IMR-90 (cell line): ENCODE results near the gene AAR2. TPM values are rescaled to one million over a fixed set of nuclear protein-coding genes. Genes with fewer than 3 reads are reported as not detected.

ENCODE experiments used
- ATAC-seq: fragments of 200-7000 bp; cut with Tn5 transposase; 2 replicates; pipeline ENCODE4 v1.9.1; 2020; ENCODE audit warnings: low read depth, mild to moderate bottlenecking, moderate library complexity
- BruUV-seq: library from RNA; stranded (reverse); fragments of 400-500 nt; replicated peaks from 2 replicates; lab custom pipeline; 2021; lab: Mats Ljungman, UMichigan
- CTCF ChIA-PET: fragments of 300-600 bp; formaldehyde crosslinking; extraction: SDS; loops from one replicate; lab custom pipeline; 2021; ENCODE audit warnings: antibody characterized with exemption; lab: Yijun Ruan, JAX
- POLR2A ChIA-PET: fragments of 300-600 bp; sonication (Branson Sonifier 250); formaldehyde crosslinking; loops from one replicate; lab custom pipeline; 2022; ENCODE audit warnings: antibody characterized with exemption; ENCODE audit not compliant: unreplicated experiment; lab: Charles Lee
- DNase-seq: peaks from one replicate; pipeline ENCODE4 v3.0.0; 2013
- H2AFZ ChIP-seq: replicated peaks from 2 replicates; pipeline ENCODE3; 2013; ENCODE audit warnings: low read length, mild to moderate bottlenecking; ENCODE audit not compliant: poor library complexity
- H2AK5ac ChIP-seq: 2 replicates; pipeline ENCODE4 v1.6.1; 2013; ENCODE audit warnings: low read depth, low read length, inconsistent platforms
- H2AK9ac ChIP-seq: replicated peaks from 2 replicates; pipeline ENCODE3; 2013; ENCODE audit warnings: mild to moderate bottlenecking, low read depth, low read length, moderate library complexity; ENCODE audit not compliant: poor library complexity
- H2BK120ac ChIP-seq: 2 replicates; pipeline ENCODE4 v1.6.1; 2013; ENCODE audit warnings: low read depth, low read length, inconsistent platforms
- H2BK15ac ChIP-seq: 3 replicates; pipeline ENCODE4 v1.6.1; 2013; ENCODE audit warnings: low read depth, low read length, inconsistent platforms
- H2BK20ac ChIP-seq: 2 replicates; pipeline ENCODE4 v1.6.1; 2013; ENCODE audit warnings: low read depth, mild to moderate bottlenecking, inconsistent platforms, low read length, moderate library complexity
- H2BK5ac ChIP-seq: 2 replicates; pipeline ENCODE4 v1.6.1; 2013; ENCODE audit warnings: mild to moderate bottlenecking, low read depth, low read length, inconsistent platforms; ENCODE audit not compliant: poor library complexity, severe bottlenecking
- H3K14ac ChIP-seq: replicated peaks from 2 replicates; pipeline ENCODE4 v1.6.1; 2013; ENCODE audit warnings: low read depth, low read length, inconsistent platforms
- H3K18ac ChIP-seq: 2 replicates; pipeline ENCODE4 v1.6.1; 2013; ENCODE audit warnings: low read depth, low read length, control low read depth
- H3K23ac ChIP-seq: 2 replicates; pipeline ENCODE4 v1.6.1; 2013; ENCODE audit warnings: low read depth, low read length, inconsistent platforms
- H3K27ac ChIP-seq: 2 replicates; pipeline ENCODE4 v1.5.1; 2013; ENCODE audit warnings: mild to moderate bottlenecking, control low read depth, low read length; ENCODE audit not compliant: insufficient read depth
- H3K27me3 ChIP-seq: 2 replicates; pipeline ENCODE4 v1.6.1; 2013; ENCODE audit warnings: low read length; ENCODE audit not compliant: control insufficient read depth, insufficient read depth
- H3K36me3 ChIP-seq: 2 replicates; pipeline ENCODE4 v1.6.1; 2013; ENCODE audit warnings: low read length, mixed read lengths; ENCODE audit not compliant: control insufficient read depth, insufficient read depth
- H3K4ac ChIP-seq: 2 replicates; pipeline ENCODE4 v1.6.1; 2013; ENCODE audit warnings: low read depth, low read length, inconsistent platforms
- H3K4me1 ChIP-seq: 2 replicates; pipeline ENCODE4 v1.6.1; 2013; ENCODE audit warnings: low read length, mixed read lengths; ENCODE audit not compliant: control insufficient read depth, insufficient read depth
- H3K4me2 ChIP-seq: 2 replicates; pipeline ENCODE4 v1.6.1; 2013; ENCODE audit warnings: low read depth, mild to moderate bottlenecking, control low read depth, low read length, moderate library complexity
- H3K4me3 ChIP-seq: 2 replicates; pipeline ENCODE4 v1.5.1; 2013; ENCODE audit warnings: low read depth, mild to moderate bottlenecking, control low read depth, low read length, moderate library complexity; ENCODE audit not compliant: insufficient read depth
- H3K56ac ChIP-seq: 2 replicates; pipeline ENCODE4 v1.6.1; 2013; ENCODE audit warnings: low read length, inconsistent platforms; ENCODE audit not compliant: insufficient read depth; ENCODE audit errors: extremely low read depth
- H3K79me1 ChIP-seq, 2 experiments: 2 replicates each; pipeline ENCODE4 v1.6.1; 2013; ENCODE audit warnings: low read length in 2 of 2, inconsistent platforms in 1 of 2, low read depth in 1 of 2
- H3K9ac ChIP-seq: 2 replicates; pipeline ENCODE4 v1.6.1; 2013; ENCODE audit warnings: low read depth, low read length, control low read depth
- H3K9me1 ChIP-seq: 2 replicates; pipeline ENCODE4 v1.6.1; 2013; ENCODE audit warnings: low read length, inconsistent platforms; ENCODE audit not compliant: insufficient read depth
- H3K9me3 ChIP-seq: 2 replicates; pipeline ENCODE4 v1.6.1; 2013; ENCODE audit warnings: low read length; ENCODE audit not compliant: control insufficient read depth, insufficient read depth
- H4K20me1 ChIP-seq: 2 replicates; pipeline ENCODE4 v1.6.1; 2013; ENCODE audit warnings: low read length, inconsistent platforms; ENCODE audit not compliant: insufficient read depth
- H4K5ac ChIP-seq: 2 replicates; pipeline ENCODE4 v1.6.1; 2013; ENCODE audit warnings: mild to moderate bottlenecking, low read depth, low read length, control low read depth
- H4K8ac ChIP-seq, 2 experiments: 2 replicates each; pipeline ENCODE4 v1.6.1; 2013; ENCODE audit warnings: low read depth in 2 of 2, low read length in 2 of 2, control low read depth in 1 of 2, inconsistent platforms in 1 of 2
- H4K91ac ChIP-seq: 2 replicates; pipeline ENCODE4 v1.6.1; 2013; ENCODE audit warnings: low read depth, low read length, inconsistent platforms; ENCODE audit not compliant: insufficient read depth
- BHLHE40 ChIP-seq: fragments of 150-350 bp; IDR thresholded peaks from 2 replicates; pipeline ENCODE4 v1.6.1; 2016; ENCODE audit warnings: mild to moderate bottlenecking, low read depth, low read length
- CEBPB ChIP-seq: IDR thresholded peaks from 2 replicates; pipeline ENCODE4 v1.6.1; 2012; ENCODE audit warnings: low read depth, low read length, improper control_type of control experiment
- CHD1 ChIP-seq: IDR thresholded peaks from 2 replicates; pipeline ENCODE4 v1.6.1; 2012; ENCODE audit warnings: low read depth, low read length, improper control_type of control experiment
- FOS ChIP-seq: fragments of 150-350 bp; IDR thresholded peaks from 2 replicates; pipeline ENCODE4 v1.6.1; 2016; ENCODE audit warnings: low read depth, low read length
- MAFK ChIP-seq: IDR thresholded peaks from 2 replicates; pipeline ENCODE4 v1.6.1; 2012; ENCODE audit warnings: low read depth, low read length, improper control_type of control experiment
- MAZ ChIP-seq: IDR thresholded peaks from 2 replicates; pipeline ENCODE4 v1.6.1; 2012; ENCODE audit warnings: low read depth, mild to moderate bottlenecking, low read length, improper control_type of control experiment, moderate library complexity, borderline replicate concordance
- MXI1 ChIP-seq: IDR thresholded peaks from 2 replicates; pipeline ENCODE4 v1.6.1; 2012; ENCODE audit warnings: low read depth, mild to moderate bottlenecking, low read length, moderate library complexity, borderline replicate concordance
- NFE2L2 ChIP-seq: fragments of 150-350 bp; IDR thresholded peaks from 2 replicates; pipeline ENCODE4 v1.6.1; 2016; ENCODE audit warnings: low read depth, mild to moderate bottlenecking, low read length
- POLR2A ChIP-seq: IDR thresholded peaks from 2 replicates; pipeline ENCODE4 v1.6.1; 2012; ENCODE audit warnings: mild to moderate bottlenecking, low read depth, low read length
- RAD21 ChIP-seq: IDR thresholded peaks from 2 replicates; pipeline ENCODE4 v1.6.1; 2012; ENCODE audit warnings: low read length, improper control_type of control experiment
- RCOR1 ChIP-seq: IDR thresholded peaks from 2 replicates; pipeline ENCODE4 v1.6.1; 2012; ENCODE audit warnings: mild to moderate bottlenecking, low read length, improper control_type of control experiment; ENCODE audit not compliant: insufficient replicate concordance
- RFX5 ChIP-seq: IDR thresholded peaks from 2 replicates; pipeline ENCODE4 v1.8.0; 2012; ENCODE audit warnings: low read depth, mild to moderate bottlenecking, low read length, moderate library complexity
- SMC3 ChIP-seq: fragments of 150-350 bp; IDR thresholded peaks from 2 replicates; pipeline ENCODE4 v1.6.1; 2016; ENCODE audit warnings: low read depth, mild to moderate bottlenecking, antibody characterized with exemption, low read length, moderate library complexity
- WGBS, 2 experiments: methylation state at CpG; one replicate each; pipeline versions ENCODE4 v1.1.5 to v1.1.7; 2013; ENCODE audit warnings: missing lambda C conversion rate in 2 of 2; ENCODE audit not compliant: insufficient read length in 1 of 2; ENCODE audit errors: extremely low coverage in 2 of 2; 5-methylcytosine and 5-hydroxymethylcytosine counted together
- dilution Hi-C: fragments of 300-500 bp; cut with HindIII; formaldehyde crosslinking; loops from one replicate; pipeline ENCODE4 v1.14.3; 2018; ENCODE audit warnings: low sequenced_read_pairs; ENCODE audit not compliant: unreplicated experiment
- in situ Hi-C: fragments of 300-500 bp; cut with MboI; formaldehyde crosslinking; loops from 3 replicates; pipeline ENCODE4 v1.14.3; 2019; ENCODE audit warnings: low sequenced_read_pairs, inconsistent platforms, mixed read lengths
- intact Hi-C: fragments of 100-400 bp; cut with micrococcal nuclease; formaldehyde crosslinking; loops from 2 replicates; pipeline ENCODE4 v1.10.0; 2022
- polyA plus RNA-seq, 3 experiments: library from polyadenylated mRNA; depleted of rRNA; stranded (reverse); fragments of >200 nt; gene quantifications; 2 replicates each; pipeline ENCODE4 v1.2.3, GENCODE V29; 2012; ENCODE audit warnings: low replicate concordance in 1 of 3
- total RNA-seq: library from RNA; depleted of rRNA; stranded (reverse); fragments of >200 nt; gene quantifications from 2 replicates; pipeline ENCODE4 v1.2.3, GENCODE V29; 2012
- TF ChIP-seq, protein P1 (sequence below): conservative IDR thresholded peaks from 2 replicates; pipeline ENCODE4 v1.5.1; 2012; ENCODE audit warnings: mild to moderate bottlenecking, low read depth, low read length, improper control_type of control experiment
- TF ChIP-seq, protein P2 (sequence below): fragments of 150-350 bp; IDR thresholded peaks from 2 replicates; pipeline ENCODE4 v1.6.1; 2017; ENCODE audit warnings: mild to moderate bottlenecking, antibody characterized with exemption, low read length, low read depth
- TF ChIP-seq, protein P3 (sequence below): fragments of 150-350 bp; IDR thresholded peaks from 2 replicates; pipeline ENCODE4 v1.6.1; 2016; ENCODE audit warnings: low read depth, mild to moderate bottlenecking, low read length, moderate library complexity, borderline replicate concordance

AAR2 gene
- total and polyA plus RNA-seq, 2 of the 4 experiments (the other 2 are of a cell fraction): 28.2 to 35.8 TPM

DNA sequence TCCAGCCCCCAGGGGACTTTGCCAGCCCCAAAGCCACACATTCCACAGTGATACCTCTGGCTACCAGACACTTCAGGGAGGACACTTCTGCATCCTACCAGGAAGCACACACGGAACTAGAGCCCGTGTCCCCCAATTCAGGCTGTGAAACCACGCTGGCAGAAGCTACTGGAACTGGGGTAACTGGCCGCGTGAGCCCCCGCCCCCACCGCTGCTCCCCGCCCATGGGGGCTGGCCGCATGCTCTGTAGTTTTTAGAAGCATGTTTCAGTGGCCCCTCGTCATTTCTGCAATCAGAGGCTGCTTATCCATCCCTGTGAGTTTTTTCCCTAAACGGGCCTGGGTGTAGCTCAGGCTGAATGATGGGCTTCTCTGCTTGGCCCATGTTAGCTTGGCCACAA, 28.7 kb upstream of the AAR2 start:
- no peak overlapping the region for H2AFZ ChIP-seq
- DNase-seq (no peak), ATAC-seq (no peak)
- no peak overlapping the region for H3K23ac ChIP-seq
- H3K4ac ChIP-seq: no peak overlapping the region
- H4K5ac ChIP-seq: no peak overlapping the region
- H3K27me3 ChIP-seq: no peaks in the 10 kb centered on the region
- H2BK15ac ChIP-seq: no peak overlapping the region
- H3K4me2 ChIP-seq: no peak overlapping the region
- H3K9me1 ChIP-seq: no peaks in the 10 kb centered on the region
- H2BK20ac ChIP-seq: no peak overlapping the region
- ChIA-PET CTCF (no interaction called here), POLR2A (no interaction called here)
- H3K27ac ChIP-seq: no peak overlapping the region
- dilution Hi-C loops: no loop called here
- no peaks in the 10 kb centered on the region for H3K79me1 ChIP-seq
- TF ChIP-seq, protein P1, sequence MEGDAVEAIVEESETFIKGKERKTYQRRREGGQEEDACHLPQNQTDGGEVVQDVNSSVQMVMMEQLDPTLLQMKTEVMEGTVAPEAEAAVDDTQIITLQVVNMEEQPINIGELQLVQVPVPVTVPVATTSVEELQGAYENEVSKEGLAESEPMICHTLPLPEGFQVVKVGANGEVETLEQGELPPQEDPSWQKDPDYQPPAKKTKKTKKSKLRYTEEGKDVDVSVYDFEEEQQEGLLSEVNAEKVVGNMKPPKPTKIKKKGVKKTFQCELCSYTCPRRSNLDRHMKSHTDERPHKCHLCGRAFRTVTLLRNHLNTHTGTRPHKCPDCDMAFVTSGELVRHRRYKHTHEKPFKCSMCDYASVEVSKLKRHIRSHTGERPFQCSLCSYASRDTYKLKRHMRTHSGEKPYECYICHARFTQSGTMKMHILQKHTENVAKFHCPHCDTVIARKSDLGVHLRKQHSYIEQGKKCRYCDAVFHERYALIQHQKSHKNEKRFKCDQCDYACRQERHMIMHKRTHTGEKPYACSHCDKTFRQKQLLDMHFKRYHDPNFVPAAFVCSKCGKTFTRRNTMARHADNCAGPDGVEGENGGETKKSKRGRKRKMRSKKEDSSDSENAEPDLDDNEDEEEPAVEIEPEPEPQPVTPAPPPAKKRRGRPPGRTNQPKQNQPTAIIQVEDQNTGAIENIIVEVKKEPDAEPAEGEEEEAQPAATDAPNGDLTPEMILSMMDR: no peak
- TF ChIP-seq, protein P2, sequence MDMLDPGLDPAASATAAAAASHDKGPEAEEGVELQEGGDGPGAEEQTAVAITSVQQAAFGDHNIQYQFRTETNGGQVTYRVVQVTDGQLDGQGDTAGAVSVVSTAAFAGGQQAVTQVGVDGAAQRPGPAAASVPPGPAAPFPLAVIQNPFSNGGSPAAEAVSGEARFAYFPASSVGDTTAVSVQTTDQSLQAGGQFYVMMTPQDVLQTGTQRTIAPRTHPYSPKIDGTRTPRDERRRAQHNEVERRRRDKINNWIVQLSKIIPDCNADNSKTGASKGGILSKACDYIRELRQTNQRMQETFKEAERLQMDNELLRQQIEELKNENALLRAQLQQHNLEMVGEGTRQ: no peak
- no peak for TF ChIP-seq RAD21
- TF ChIP-seq, protein P3, sequence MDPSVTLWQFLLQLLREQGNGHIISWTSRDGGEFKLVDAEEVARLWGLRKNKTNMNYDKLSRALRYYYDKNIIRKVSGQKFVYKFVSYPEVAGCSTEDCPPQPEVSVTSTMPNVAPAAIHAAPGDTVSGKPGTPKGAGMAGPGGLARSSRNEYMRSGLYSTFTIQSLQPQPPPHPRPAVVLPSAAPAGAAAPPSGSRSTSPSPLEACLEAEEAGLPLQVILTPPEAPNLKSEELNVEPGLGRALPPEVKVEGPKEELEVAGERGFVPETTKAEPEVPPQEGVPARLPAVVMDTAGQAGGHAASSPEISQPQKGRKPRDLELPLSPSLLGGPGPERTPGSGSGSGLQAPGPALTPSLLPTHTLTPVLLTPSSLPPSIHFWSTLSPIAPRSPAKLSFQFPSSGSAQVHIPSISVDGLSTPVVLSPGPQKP: no peak
- TF ChIP-seq MAZ: no peak
- no peak for TF ChIP-seq SMC3
- no peak for TF ChIP-seq RCOR1
- TF ChIP-seq NFE2L2: no peak
- TF ChIP-seq BHLHE40: no peak
- TF ChIP-seq RFX5: no peak
- no peak for TF ChIP-seq MAFK
- no peak for TF ChIP-seq CEBPB
- TF ChIP-seq CHD1: no peak
- no peak for TF ChIP-seq POLR2A
- TF ChIP-seq FOS: no peak
- TF ChIP-seq MXI1: no peak
- H2AK9ac ChIP-seq: no peak overlapping the region
- H4K91ac ChIP-seq: no peak overlapping the region
- H3K56ac ChIP-seq: no peak overlapping the region
- in situ Hi-C loops: loop anchor here (5.0 to 25.0 kb wide), 2 partner anchors 235 to 705 kb away; no protein-coding TSS in a partner anchor
- intact Hi-C loops: no loop called here
- no peak overlapping the region for H3K4me3 ChIP-seq
- H2BK120ac ChIP-seq: no peak overlapping the region
- H3K36me3 ChIP-seq: peaks cover 10% of the 10 kb centered on the region
- no peak overlapping the region for H3K9ac ChIP-seq
- H3K14ac ChIP-seq: no peak overlapping the region
- H3K9me3 ChIP-seq: no peaks in the 10 kb centered on the region
- H2BK5ac ChIP-seq: no peak overlapping the region
- no peak overlapping the region for H2AK5ac ChIP-seq
- H3K4me1 ChIP-seq: no peaks in the 10 kb centered on the region
- no peaks in the 10 kb centered on the region for H4K20me1 ChIP-seq
- H3K18ac ChIP-seq: no peak overlapping the region
- BruUV-seq: no TSS peak
- WGBS, 2 experiments: 90% methylated on average over 7 of the region's 11 CpGs; no CpG with 5 or more reads in 1 of the 2 experiments
- no peak overlapping the region for H4K8ac ChIP-seq
